Panc1 (cell line): ENCODE results near the gene FRMD5. TPM values are rescaled to one million over a fixed set of nuclear protein-coding genes. Genes with fewer than 3 reads are reported as not detected.

Experiments
- ATAC-seq: fragments of 200-7000 bp; cut with Tn5 transposase; 2 replicates; pipeline ENCODE4 v1.9.1; 2020; ENCODE audit warnings: mild to moderate bottlenecking, moderate library complexity
- BruUV-seq: library from RNA; stranded (reverse); fragments of 400-500 nt; replicated peaks from 2 replicates; lab custom pipeline; 2021; lab: Mats Ljungman, UMichigan
- CTCF ChIA-PET: fragments of 300-600 bp; sonication (Branson Sonifier 250); formaldehyde crosslinking; loops from one replicate; lab custom pipeline; 2022; ENCODE audit warnings: antibody characterized with exemption; lab: Charles Lee
- POLR2A ChIA-PET: fragments of 300-600 bp; sonication (Branson Sonifier 250); formaldehyde crosslinking; loops from one replicate; lab custom pipeline; 2022; ENCODE audit warnings: antibody characterized with exemption; lab: Charles Lee
- DNase-seq: peaks from one replicate; pipeline ENCODE4 v3.0.0-alpha.2; 2010; ENCODE audit warnings: low read depth, low spot score
- H3K27ac ChIP-seq: 2 replicates; pipeline ENCODE4 v1.5.1; 2011; ENCODE audit warnings: mild to moderate bottlenecking, low read length, inconsistent platforms
- H3K27me3 ChIP-seq: fragments of 200-500 bp; sonication (Bioruptor generic); 2 replicates; pipeline ENCODE4 v1.6.0; 2014; ENCODE audit warnings: low read length, inconsistent platforms; ENCODE audit not compliant: control insufficient read depth, insufficient read depth
- H3K36me3 ChIP-seq: fragments of 200-500 bp; sonication (Bioruptor generic); 2 replicates; pipeline ENCODE4 v1.5.1; 2014; ENCODE audit warnings: inconsistent platforms, mild to moderate bottlenecking, low read length, moderate library complexity; ENCODE audit not compliant: control insufficient read depth, insufficient read depth
- H3K4me1 ChIP-seq: 2 replicates; pipeline ENCODE4 v1.5.1; 2011; ENCODE audit warnings: inconsistent platforms, mild to moderate bottlenecking, low read length, moderate library complexity; ENCODE audit not compliant: control insufficient read depth, insufficient read depth
- H3K4me3 ChIP-seq, 2 experiments: 2 replicates each; pipeline ENCODE4 v1.5.1; 2011 to 2012; ENCODE audit warnings: low read depth in 2 of 2, low read length in 2 of 2, mild to moderate bottlenecking in 2 of 2, inconsistent platforms in 1 of 2, moderate library complexity in 1 of 2
- H3K9me3 ChIP-seq: fragments of 200-500 bp; sonication (Bioruptor generic); 2 replicates; pipeline ENCODE4 v1.5.1; 2014; ENCODE audit warnings: low read depth, mild to moderate bottlenecking, inconsistent platforms, low read length, moderate library complexity; ENCODE audit not compliant: control insufficient read depth, insufficient read depth
- CTCF ChIP-seq: fragments of 450-650 bp; IDR thresholded peaks from 2 replicates; pipeline ENCODE4 v1.5.1; 2017; ENCODE audit warnings: mild to moderate bottlenecking
- POLR2AphosphoS5 ChIP-seq: IDR thresholded peaks from 2 replicates; pipeline ENCODE4 v1.6.1; 2012; ENCODE audit warnings: mild to moderate bottlenecking, low read depth, low read length, moderate library complexity
- REST ChIP-seq, 2 experiments: IDR thresholded peaks; 2 replicates each; pipeline ENCODE4 v1.6.1; 2011 to 2012; ENCODE audit warnings: low read depth in 2 of 2, control low read depth in 1 of 2, low read length in 1 of 2, mild to moderate bottlenecking in 1 of 2, moderate library complexity in 1 of 2; ENCODE audit not compliant: insufficient read depth in 1 of 2
- SIN3A ChIP-seq: IDR thresholded peaks from 2 replicates; pipeline ENCODE4 v1.6.1; 2012; ENCODE audit warnings: low read depth, mild to moderate bottlenecking, low read length, moderate library complexity, borderline replicate concordance; ENCODE audit not compliant: insufficient read depth
- TCF7L2 ChIP-seq: IDR thresholded peaks from 2 replicates; pipeline ENCODE4 v1.6.1; 2011; ENCODE audit warnings: mild to moderate bottlenecking, low read depth, low read length, inconsistent platforms
- in situ Hi-C: cut with HindIII; loops from 2 replicates; pipeline ENCODE4 v1.10.0; 2016; ENCODE audit warnings: low sequenced_read_pairs, low pct_unique_long_range_greater_than_20kb
- intact Hi-C: fragments of 100-400 bp; cut with micrococcal nuclease; formaldehyde crosslinking; loops from one replicate; pipeline ENCODE4 v1.10.0; 2022; ENCODE audit not compliant: unreplicated experiment
- total RNA-seq: library from RNA; stranded (reverse); gene quantifications from one replicate; pipeline ENCODE4 v1.2.1, GENCODE V29; 2021; ENCODE audit not compliant: unreplicated experiment

FRMD5 gene
- total RNA-seq, 1 experiment from 2014 or later, result 18.3 TPM

GRCh38 chr15:44069489-44069888 lies 125.6 kb downstream of the FRMD5 start:
- H3K36me3 ChIP-seq, result no peaks in the 10 kb centered on the region
- no peaks in the 10 kb centered on the region for H3K9me3 ChIP-seq
- BruUV-seq, result no TSS peak
- ChIA-PET CTCF (no interaction called here), POLR2A (no interaction called here)
- intact Hi-C loops, result loop anchor here (5.0 to 10.0 kb wide), 3 partner anchors 135 to 167 kb away; no protein-coding TSS in a partner anchor
- H3K27ac ChIP-seq, result no peak overlapping the region
- in situ Hi-C loops, result no loop called here
- no peak overlapping the region for H3K4me3 ChIP-seq
- DNase-seq (no peak), ATAC-seq (no peak)
- no peaks in the 10 kb centered on the region for H3K27me3 ChIP-seq
- TF ChIP-seq TCF7L2 (no peak), CTCF (no peak), SIN3A (no peak), REST (IDR thresholded peaks at IDR 0.05; ENCODE audit: insufficient read depth in 1 of 2, low read depth in 2 of 2, low read length in 1 of 2) (no peak), POLR2AphosphoS5 (no peak)
- peaks cover 7% of the 10 kb centered on the region for H3K4me1 ChIP-seq

GRCh38 chr15:44068347-44068746 lies 126.7 kb downstream of the FRMD5 start:
- DNase-seq, result no peak
- TF ChIP-seq SIN3A, result no peak
- no peaks in the 10 kb centered on the region for H3K27me3 ChIP-seq
- no peak overlapping the region for H3K27ac ChIP-seq
- no peaks in the 10 kb centered on the region for H3K36me3 ChIP-seq
- in situ Hi-C loops, result no loop called here
- H3K4me1 ChIP-seq, result peaks cover 7% of the 10 kb centered on the region
- ChIA-PET POLR2A (no interaction called here), CTCF (no interaction called here)
- BruUV-seq, result no TSS peak
- no peaks in the 10 kb centered on the region for H3K9me3 ChIP-seq
- H3K4me3 ChIP-seq, result no peak overlapping the region
- intact Hi-C loops, result loop anchor here (5.0 to 10.0 kb wide), 3 partner anchors 134 to 166 kb away; no protein-coding TSS in a partner anchor
- ATAC-seq, result no peak

GRCh38 chr15:44066211-44066827 lies 128.8 kb downstream of the FRMD5 start:
- no TSS peak for BruUV-seq
- ChIA-PET CTCF (interaction anchor here (1.2 kb wide), 2 partner anchors 135 to 137 kb away, joined by 3 read pairs; no protein-coding TSS in a partner anchor), POLR2A (no interaction called here)
- intact Hi-C loops, result loop anchor here (5.0 to 10.0 kb wide), 3 partner anchors 132 to 164 kb away; no protein-coding TSS in a partner anchor
- H3K4me3 ChIP-seq, result peak overlapping the region in 1 of 2 experiments; percentile 30; a peak in 2 of 4 replicates
- H3K9me3 ChIP-seq, result no peaks in the 10 kb centered on the region
- peak overlapping the region; percentile 74 for H3K27ac ChIP-seq
- DNase-seq (peak; percentile 58), ATAC-seq (peak; percentile 85)
- peaks cover 7% of the 10 kb centered on the region for H3K4me1 ChIP-seq
- TF ChIP-seq SIN3A (no peak), CTCF (peak; percentile 86), POLR2AphosphoS5 (no peak), REST (IDR thresholded peaks at IDR 0.05; ENCODE audit: insufficient read depth in 1 of 2, low read depth in 2 of 2, low read length in 1 of 2) (no peak), TCF7L2 (no peak)
- H3K36me3 ChIP-seq, result no peaks in the 10 kb centered on the region
- no peaks in the 10 kb centered on the region for H3K27me3 ChIP-seq
- in situ Hi-C loops, result no loop called here
